Measurements from ENCODE around the gene ADAM12. TPM values are rescaled to one million over a fixed set of nuclear protein-coding genes. Genes with fewer than 3 reads are reported as not detected.

Gene ADAM12
- total RNA-seq, 4 donors from 2014 or later = 0.19 to 2.6 (median 1.5) TPM

- no peaks in the 10 kb centered on the region for H3K9me3 ChIP-seq
- no peaks in the 10 kb centered on the region for H3K36me3 ChIP-seq
- H3K4me1 ChIP-seq = peaks cover 16% of the 10 kb centered on the region
- no peak overlapping the region for H3K27ac ChIP-seq
- no peak overlapping the region for H3K4me3 ChIP-seq
- 74% methylated on average over 5 of the region's 5 CpGs for WGBS
- TF ChIP-seq POLR2A (IDR thresholded peaks at IDR 0.05) (no peak), EP300 (IDR thresholded peaks at IDR 0.05) (no peak), CTCF (IDR thresholded peaks at IDR 0.05) (no peak), POLR2AphosphoS5 (IDR thresholded peaks at IDR 0.05) (no peak)
- DNase-seq (ENCODE audit: low spot score in 2 of 2) = no peak
- H3K27me3 ChIP-seq = no peaks in the 10 kb centered on the region
These were observed 144.3 kb downstream of the ADAM12 start for GRCh38 chr10:126243971-126244370.

DNA sequence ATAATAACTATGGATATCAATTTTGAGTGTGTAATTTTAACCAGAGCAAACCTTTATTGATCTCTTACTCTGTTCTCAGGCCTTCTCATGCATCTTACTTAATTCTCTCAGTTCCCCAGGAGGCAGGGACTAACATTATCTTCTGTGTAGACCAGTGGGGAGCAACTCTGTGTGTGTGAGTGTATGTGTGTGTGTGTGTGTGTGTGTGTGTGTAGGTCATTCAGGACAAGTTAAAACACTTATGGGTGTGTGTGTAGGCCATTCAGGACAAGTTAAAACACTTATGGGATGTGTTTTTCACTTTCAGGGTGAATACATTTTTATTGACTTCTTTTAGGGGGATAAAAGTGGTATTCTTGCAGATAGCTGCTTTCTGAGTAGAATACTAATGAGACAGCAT, 145.0 kb downstream of the ADAM12 start:
- Histone ChIP-seq H3K4me3 (no peak overlapping the region), H3K9me3 (no peaks in the 10 kb centered on the region), H3K36me3 (no peaks in the 10 kb centered on the region), H3K27me3 (no peaks in the 10 kb centered on the region), H3K4me1 (peaks cover 16% of the 10 kb centered on the region), H3K27ac (no peak overlapping the region)
- TF ChIP-seq EP300 (IDR thresholded peaks at IDR 0.05) (no peak), POLR2AphosphoS5 (IDR thresholded peaks at IDR 0.05) (no peak), CTCF (IDR thresholded peaks at IDR 0.05) (no peak), POLR2A (IDR thresholded peaks at IDR 0.05) (no peak)
- no peak for DNase-seq (ENCODE audit: low spot score in 2 of 2)

GRCh38 chr10:126242397-126243260, 145.6 kb downstream of the ADAM12 start:
- H3K4me1 ChIP-seq = peaks cover 13% of the 10 kb centered on the region
- 49% methylated on average over 13 of the region's 13 CpGs for WGBS
- H3K27ac ChIP-seq = peak overlapping the region; percentile 3
- H3K9me3 ChIP-seq = no peaks in the 10 kb centered on the region
- no peaks in the 10 kb centered on the region for H3K36me3 ChIP-seq
- H3K4me3 ChIP-seq = no peak overlapping the region
- DNase-seq (ENCODE audit: low spot score in 2 of 2) = peak in 1 of 2 donors; percentile 83
- H3K27me3 ChIP-seq = no peaks in the 10 kb centered on the region
- no peak for TF ChIP-seq CTCF (IDR thresholded peaks at IDR 0.05)
- no peak for TF ChIP-seq POLR2AphosphoS5 (IDR thresholded peaks at IDR 0.05)
- TF ChIP-seq EP300 (IDR thresholded peaks at IDR 0.05) = no peak

DNA sequence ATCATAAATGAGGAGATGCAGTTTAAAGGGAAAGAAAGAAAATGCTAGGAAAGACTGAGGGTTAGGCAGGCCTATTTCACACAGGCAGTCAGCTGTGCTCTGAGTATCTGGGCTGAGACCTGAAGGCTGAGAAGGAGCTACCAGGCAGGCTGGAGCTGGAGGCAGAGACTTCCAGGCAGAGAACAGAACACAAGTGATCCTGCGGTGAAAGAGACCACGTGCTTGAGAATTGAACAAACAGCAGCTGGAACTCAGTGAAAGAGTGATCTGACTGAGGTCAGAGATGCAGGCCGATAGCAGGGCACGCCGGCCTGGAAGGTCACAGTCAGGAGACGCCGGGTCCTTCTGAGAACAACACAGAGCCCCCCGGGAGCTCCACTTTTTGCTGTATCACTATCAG, 147.8 kb downstream of the ADAM12 start:
- WGBS = 90% methylated on average over 8 of the region's 8 CpGs
- DNase-seq (ENCODE audit: low spot score in 2 of 2) = no peak
- Histone ChIP-seq H3K27ac (no peak overlapping the region), H3K9me3 (no peaks in the 10 kb centered on the region), H3K27me3 (no peaks in the 10 kb centered on the region), H3K36me3 (no peaks in the 10 kb centered on the region), H3K4me1 (peaks cover 13% of the 10 kb centered on the region), H3K4me3 (no peak overlapping the region)
- no peak for TF ChIP-seq CTCF (IDR thresholded peaks at IDR 0.05)
- TF ChIP-seq EP300 (IDR thresholded peaks at IDR 0.05) = no peak
- TF ChIP-seq POLR2A (IDR thresholded peaks at IDR 0.05) = no peak
- TF ChIP-seq POLR2AphosphoS5 (IDR thresholded peaks at IDR 0.05) = no peak

- Histone ChIP-seq H3K4me1 (peaks cover 13% of the 10 kb centered on the region), H3K4me3 (no peak overlapping the region), H3K27ac (no peak overlapping the region), H3K9me3 (no peaks in the 10 kb centered on the region), H3K36me3 (no peaks in the 10 kb centered on the region), H3K27me3 (no peaks in the 10 kb centered on the region)
- TF ChIP-seq CTCF (IDR thresholded peaks at IDR 0.05) (no peak), POLR2A (IDR thresholded peaks at IDR 0.05) (no peak), POLR2AphosphoS5 (IDR thresholded peaks at IDR 0.05) (no peak), EP300 (IDR thresholded peaks at IDR 0.05) (no peak)
- 93% methylated on average over 8 of the region's 8 CpGs for WGBS
- no peak for DNase-seq (ENCODE audit: low spot score in 2 of 2)
These were observed 148.4 kb downstream of the ADAM12 start for GRCh38 chr10:126239844-126240243.

All from suprapubic skin (tissue), 4 donors.